BJ (cell line): Measurements from ENCODE around the gene KIF14. TPM values are rescaled to one million over a fixed set of nuclear protein-coding genes. Genes with fewer than 3 reads are reported as not detected.
"Not testable (repeated sequence)": the region's sequence is repeated elsewhere in the genome, so short reads cannot be mapped to it uniquely, and the experiment has no call there.

Experiments
- CTCF ChIA-PET: fragments of 350-600 bp; formaldehyde crosslinking; extraction: SDS; loops from one replicate; lab custom pipeline; 2021; ENCODE audit warnings: antibody characterized with exemption, inconsistent platforms; lab: Yijun Ruan, JAX
- POLR2A ChIA-PET: fragments of 300-600 bp; sonication (Branson Sonifier 250); formaldehyde crosslinking; extraction: SDS; loops from one replicate; lab custom pipeline; 2021; ENCODE audit warnings: antibody characterized with exemption; lab: Charles Lee
- DNase-seq: peaks from one replicate; pipeline ENCODE4 v3.0.0-alpha.2; 2011; ENCODE audit warnings: low read depth
- H3K27me3 ChIP-seq: 2 replicates; pipeline ENCODE4 v1.6.0; 2011; ENCODE audit warnings: low read length; ENCODE audit not compliant: control insufficient read depth, insufficient read depth
- H3K36me3 ChIP-seq: 2 replicates; pipeline ENCODE4 v1.5.1; 2011; ENCODE audit warnings: low read length; ENCODE audit not compliant: control insufficient read depth, insufficient read depth
- H3K4me3 ChIP-seq: 2 replicates; pipeline ENCODE4 v1.5.1; 2011; ENCODE audit warnings: low read depth, mild to moderate bottlenecking, control low read depth, low read length
- CTCF ChIP-seq: IDR thresholded peaks from 2 replicates; pipeline ENCODE4 v1.5.1; 2011; ENCODE audit warnings: low read depth, mild to moderate bottlenecking, control low read depth, inconsistent platforms, low read length, moderate library complexity; ENCODE audit not compliant: insufficient read depth
- polyA plus RNA-seq: library from polyadenylated mRNA; depleted of rRNA; stranded (reverse); fragments of >200 nt; gene quantifications from 2 replicates; pipeline ENCODE4 v1.2.3, GENCODE V29; 2011

KIF14 gene
- polyA plus RNA-seq, 1 experiment: 2.1 TPM

GRCh38 chr1:200634261-200635122 is 13.9 kb upstream of the KIF14 start:
- CTCF ChIA-PET: interaction anchor here (1.0 to 1.2 kb wide), 3 partner anchors 12 to 203 kb away, joined by 3 to 5 read pairs (median 4); no protein-coding TSS in a partner anchor
- DNase-seq: no peak
- POLR2A ChIA-PET: no interaction called here
- no peaks in the 10 kb centered on the region for H3K36me3 ChIP-seq
- no peaks in the 10 kb centered on the region for H3K27me3 ChIP-seq
- TF ChIP-seq CTCF: no peak
- H3K4me3 ChIP-seq: no peak overlapping the region

DNA sequence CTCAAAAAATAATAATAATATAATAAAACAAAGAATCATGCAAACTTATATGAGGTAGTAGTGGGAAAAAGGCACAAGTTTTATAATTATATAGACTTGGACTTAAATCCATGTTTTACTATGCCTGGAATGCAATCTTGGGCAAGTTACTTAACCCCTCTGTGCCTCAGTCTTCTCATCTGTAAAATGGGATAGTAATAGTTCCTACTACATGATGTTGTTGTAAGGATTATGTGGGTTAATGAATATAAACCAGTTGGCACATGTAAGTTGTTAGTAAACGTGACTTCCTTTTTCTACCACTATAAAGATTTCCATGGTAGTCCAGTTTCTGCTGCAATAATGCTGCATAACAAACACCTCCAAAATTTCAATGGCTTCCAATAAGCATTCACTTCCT is 10.8 kb upstream of the KIF14 start:
- Histone ChIP-seq H3K4me3 (no peak overlapping the region), H3K27me3 (no peaks in the 10 kb centered on the region), H3K36me3 (no peaks in the 10 kb centered on the region)
- DNase-seq: no peak
- no peak for TF ChIP-seq CTCF
- ChIA-PET CTCF (interaction anchor here (1.2 to 2.0 kb wide), 2 partner anchors 9 to 172 kb away, joined by 4 to 6 read pairs; no protein-coding TSS in a partner anchor), POLR2A (no interaction called here)

DNA sequence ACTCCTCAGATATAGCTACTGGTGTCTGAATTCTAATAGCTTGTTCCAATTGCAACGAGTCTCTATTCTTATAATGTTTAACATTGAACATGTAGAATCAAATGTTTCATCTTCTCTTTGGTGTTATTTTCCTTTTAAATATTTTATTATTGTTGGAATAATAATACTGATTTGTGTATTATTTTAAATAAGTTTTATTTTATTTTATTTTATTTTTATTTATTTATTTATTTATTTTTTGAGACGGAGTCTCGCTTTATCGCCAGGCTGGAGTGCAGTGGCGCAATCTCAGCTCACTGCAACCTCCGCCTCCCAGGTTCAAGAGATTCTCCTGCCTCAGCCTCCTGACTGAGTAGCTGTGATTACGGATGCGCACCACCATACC is 10.0 kb upstream of the KIF14 start:
- CTCF ChIA-PET: interaction anchor here (0.6 to 2.0 kb wide), 4 partner anchors 8 to 173 kb away, joined by 3 to 6 read pairs (median 4); no protein-coding TSS in a partner anchor

DNA sequence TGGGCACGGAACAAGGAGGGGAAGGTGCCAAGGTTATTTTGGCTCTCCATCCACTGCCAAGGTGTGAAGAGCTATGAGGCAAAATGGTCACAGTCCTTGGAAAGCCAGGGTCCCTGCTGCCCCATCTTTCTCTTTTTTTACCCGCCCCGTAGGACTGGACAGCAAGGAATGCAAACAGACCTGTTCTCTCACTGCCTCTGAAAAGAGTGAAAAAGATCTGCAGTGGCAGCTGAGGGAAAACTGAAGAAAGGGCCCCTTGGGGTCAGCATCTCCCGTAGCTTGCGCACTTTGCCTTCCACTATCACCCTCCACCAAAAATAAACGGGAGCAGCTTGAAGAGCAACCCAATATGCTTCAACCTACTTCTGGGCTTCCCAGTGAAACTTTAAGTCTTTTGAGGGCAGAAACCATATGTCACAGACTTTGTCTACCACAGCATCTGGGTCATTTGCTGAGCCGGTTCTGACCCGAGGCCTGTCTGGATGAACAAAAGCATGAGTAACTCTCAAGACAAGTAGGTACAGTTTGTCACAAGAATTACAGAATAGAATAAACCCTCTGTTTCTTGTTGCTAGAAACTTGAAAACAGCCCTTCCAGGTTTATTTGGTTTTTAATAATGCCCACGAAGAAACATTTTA is 9.4 kb upstream of the KIF14 start:
- no peak overlapping the region for H3K4me3 ChIP-seq
- no peak for TF ChIP-seq CTCF
- CTCF ChIA-PET: interaction anchor here (0.6 to 2.0 kb wide), 2 partner anchors 9 to 173 kb away, joined by 3 to 6 read pairs; no protein-coding TSS in a partner anchor
- no peaks in the 10 kb centered on the region for H3K27me3 ChIP-seq
- H3K36me3 ChIP-seq: no peaks in the 10 kb centered on the region
- POLR2A ChIA-PET: no interaction called here
- no peak for DNase-seq

More for the DNA sequence above, 10.0 kb upstream of the KIF14 start:
- POLR2A ChIA-PET, H3K4me3 ChIP-seq, DNase-seq, H3K27me3 ChIP-seq, H3K36me3 ChIP-seq: not testable (repeated sequence)

- Histone ChIP-seq H3K36me3 (no peaks in the 10 kb centered on the region), H3K27me3 (no peaks in the 10 kb centered on the region), H3K4me3 (no peak overlapping the region)
- ChIA-PET POLR2A (no interaction called here), CTCF (interaction anchor here (2.0 kb wide), 1 partner anchor 175 kb away, joined by 8 read pairs; no protein-coding TSS in a partner anchor)
- no peak for TF ChIP-seq CTCF
- no peak for DNase-seq
Observed at GRCh38 chr1:200628223-200628881, 7.8 kb upstream of the KIF14 start.
